ENCODE data around the gene KASH5.

DNA sequence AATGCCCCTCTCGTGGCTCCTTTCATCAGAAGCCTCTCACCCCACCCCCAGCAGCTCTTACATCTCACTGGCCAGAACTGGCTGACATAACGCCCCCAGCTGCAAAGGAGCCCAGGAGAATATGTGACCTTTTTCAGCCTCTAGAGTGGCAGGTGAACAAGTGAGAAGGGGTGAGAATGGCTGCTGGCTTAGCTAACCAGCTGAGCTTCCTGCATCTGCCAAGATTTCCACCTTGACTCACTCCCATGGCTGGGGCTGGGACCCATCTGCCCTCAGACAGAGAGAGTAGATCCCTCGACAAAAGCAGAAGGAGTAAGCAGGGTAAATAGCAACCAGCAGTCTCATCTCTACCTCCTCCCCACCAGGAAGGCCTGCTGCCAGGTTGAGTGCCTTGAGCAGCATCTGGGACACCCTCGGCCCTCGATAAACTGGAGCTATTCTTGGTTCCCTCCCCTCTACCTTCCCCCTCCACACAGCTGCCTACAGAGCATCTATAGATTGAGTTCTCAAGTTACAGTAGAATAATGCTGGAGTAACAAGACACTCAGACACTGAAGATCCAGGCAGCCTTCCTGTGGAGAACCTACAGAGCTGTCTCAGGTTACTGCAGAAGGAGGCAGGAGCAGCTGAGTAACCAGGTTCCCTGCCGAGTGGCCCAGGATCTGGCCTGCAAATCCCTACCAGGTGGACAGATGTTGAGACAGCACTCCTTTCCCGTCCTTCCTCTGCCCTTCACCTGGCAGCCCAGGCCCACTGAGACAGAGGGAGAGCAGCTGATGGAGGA is 15.5 kb downstream of the KASH5 start:
- TF ChIP-seq EZH2 (IDR thresholded peaks at IDR 0.05; ENCODE audit: low read depth, unreplicated experiment) (no peak), CTCF (conservative IDR thresholded peaks at IDR 0.05; ENCODE audit: low read depth in 2 of 2) (no peak), NANOG (IDR thresholded peaks at IDR 0.05; ENCODE audit: borderline replicate concordance) (no peak), POLR2AphosphoS5 (IDR thresholded peaks at IDR 0.05; ENCODE audit: low read depth) (peak; percentile 64), CREB1 (CRISPR knock-in tag; IDR thresholded peaks at IDR 0.05; ENCODE audit: low read depth) (peak; percentile 66), EZH2phosphoT487 (IDR thresholded peaks at IDR 0.05; ENCODE audit: unreplicated experiment) (no peak), JUNB (IDR thresholded peaks at IDR 0.05; ENCODE audit: unreplicated experiment) (no peak), REST (IDR thresholded peaks at IDR 0.05; ENCODE audit: unreplicated experiment) (no peak)

Measured in GM23338 (cell line).